Iris pigment epithelial cell (primary cell): ENCODE results near the gene CASP9.
"Not testable (repeated sequence)": the region's sequence is repeated elsewhere in the genome, so short reads cannot be mapped to it uniquely, and the experiment has no call there.

ENCODE experiments used
- DNase-seq: peaks from one replicate; pipeline ENCODE4 v3.0.0-alpha.2; 2011; ENCODE audit warnings: low read depth

CASP9 gene

GRCh38 chr1:15500184-15501178 is 23.5 kb downstream of the CASP9 start:
- no peak for DNase-seq

- no peak for DNase-seq
Observed at GRCh38 chr1:15493869-15494390, 30.1 kb downstream of the CASP9 start.

GRCh38 chr1:15492596-15492995 is 31.4 kb downstream of the CASP9 start:
- DNase-seq: no peak

- DNase-seq: peak; percentile 70
Observed at GRCh38 chr1:15491010-15491409, 33.0 kb downstream of the CASP9 start.

GRCh38 chr1:15489052-15489736 is 34.8 kb downstream of the CASP9 start:
- no peak for DNase-seq

- DNase-seq: no peak
Observed at GRCh38 chr1:15488371-15488770, 35.6 kb downstream of the CASP9 start.

- not testable (repeated sequence) for DNase-seq
Observed at GRCh38 chr1:15486844-15487610, 37.0 kb downstream of the CASP9 start.

- no peak for DNase-seq
Observed at GRCh38 chr1:15485636-15486035, 38.4 kb downstream of the CASP9 start.

GRCh38 chr1:15484443-15484842 is 39.6 kb downstream of the CASP9 start:
- DNase-seq: not testable (repeated sequence)

GRCh38 chr1:15483971-15484370 is 40.0 kb downstream of the CASP9 start:
- no peak for DNase-seq

- DNase-seq: not testable (repeated sequence)
Observed at GRCh38 chr1:15482983-15483543, 41.0 kb downstream of the CASP9 start.

GRCh38 chr1:15482455-15482854 is 41.6 kb downstream of the CASP9 start:
- DNase-seq: not testable (repeated sequence)

- no peak for DNase-seq
Observed at GRCh38 chr1:15479654-15480347, 44.2 kb downstream of the CASP9 start.

- peak; percentile 14 for DNase-seq
Observed at GRCh38 chr1:15477646-15478212, 46.3 kb downstream of the CASP9 start.

- no peak for DNase-seq
Observed at GRCh38 chr1:15476927-15477326, 47.1 kb downstream of the CASP9 start.

GRCh38 chr1:15475752-15476314 is 48.2 kb downstream of the CASP9 start, which contains the start of gene CELA2B:
TSS of gene CELA2B (plus strand) at chr1:15476104. CDS start at chr1:15476126, 22 bp downstream.
- DNase-seq: no peak

- no peak for DNase-seq
Observed at GRCh38 chr1:15472587-15472986, 51.4 kb downstream of the CASP9 start.

- DNase-seq: not testable (repeated sequence)
Observed at GRCh38 chr1:15471723-15472122, 52.3 kb downstream of the CASP9 start.

GRCh38 chr1:15471067-15471466 is 52.9 kb downstream of the CASP9 start:
- not testable (repeated sequence) for DNase-seq

GRCh38 chr1:15469821-15470448 is 54.1 kb downstream of the CASP9 start:
- not testable (repeated sequence) for DNase-seq
